VCaP (cell line): Measurements from ENCODE around the gene GLIS1.
"Not testable (repeated sequence)": the region's sequence is repeated elsewhere in the genome, so short reads cannot be mapped to it uniquely, and the experiment has no call there.

Experiments
- H3K27ac ChIP-seq: fragments of 450-650 bp; 2 replicates; pipeline ENCODE4 v1.5.1; 2017
- TF ChIP-seq, protein P1 (sequence below): fragments of 450-650 bp; conservative IDR thresholded peaks from 2 replicates; pipeline ENCODE4 v1.5.1; 2017; ENCODE audit warnings: mild to moderate bottlenecking, moderate library complexity

The GLIS1 gene

DNA sequence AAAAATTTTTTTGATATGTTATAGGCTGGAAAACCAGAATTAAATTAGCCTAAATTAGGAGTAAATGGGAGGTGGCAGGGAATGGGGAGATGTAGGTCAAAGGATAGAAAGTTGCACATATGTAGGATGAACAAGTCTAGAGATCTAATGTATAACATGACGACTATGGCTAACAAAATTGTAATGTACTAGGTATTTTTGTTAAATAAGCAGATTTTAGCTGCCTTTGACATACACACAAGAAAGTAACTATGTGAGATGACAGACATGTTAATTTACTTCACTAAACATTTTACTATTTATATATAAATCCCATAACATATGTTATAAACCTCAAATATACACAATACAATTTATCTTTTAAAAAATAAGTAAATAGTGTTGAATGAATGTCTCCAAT lies 30.2 kb upstream of the GLIS1 start:
- TF ChIP-seq, protein P1, sequence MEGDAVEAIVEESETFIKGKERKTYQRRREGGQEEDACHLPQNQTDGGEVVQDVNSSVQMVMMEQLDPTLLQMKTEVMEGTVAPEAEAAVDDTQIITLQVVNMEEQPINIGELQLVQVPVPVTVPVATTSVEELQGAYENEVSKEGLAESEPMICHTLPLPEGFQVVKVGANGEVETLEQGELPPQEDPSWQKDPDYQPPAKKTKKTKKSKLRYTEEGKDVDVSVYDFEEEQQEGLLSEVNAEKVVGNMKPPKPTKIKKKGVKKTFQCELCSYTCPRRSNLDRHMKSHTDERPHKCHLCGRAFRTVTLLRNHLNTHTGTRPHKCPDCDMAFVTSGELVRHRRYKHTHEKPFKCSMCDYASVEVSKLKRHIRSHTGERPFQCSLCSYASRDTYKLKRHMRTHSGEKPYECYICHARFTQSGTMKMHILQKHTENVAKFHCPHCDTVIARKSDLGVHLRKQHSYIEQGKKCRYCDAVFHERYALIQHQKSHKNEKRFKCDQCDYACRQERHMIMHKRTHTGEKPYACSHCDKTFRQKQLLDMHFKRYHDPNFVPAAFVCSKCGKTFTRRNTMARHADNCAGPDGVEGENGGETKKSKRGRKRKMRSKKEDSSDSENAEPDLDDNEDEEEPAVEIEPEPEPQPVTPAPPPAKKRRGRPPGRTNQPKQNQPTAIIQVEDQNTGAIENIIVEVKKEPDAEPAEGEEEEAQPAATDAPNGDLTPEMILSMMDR, result no peak
- H3K27ac ChIP-seq, result no peak overlapping the region

DNA sequence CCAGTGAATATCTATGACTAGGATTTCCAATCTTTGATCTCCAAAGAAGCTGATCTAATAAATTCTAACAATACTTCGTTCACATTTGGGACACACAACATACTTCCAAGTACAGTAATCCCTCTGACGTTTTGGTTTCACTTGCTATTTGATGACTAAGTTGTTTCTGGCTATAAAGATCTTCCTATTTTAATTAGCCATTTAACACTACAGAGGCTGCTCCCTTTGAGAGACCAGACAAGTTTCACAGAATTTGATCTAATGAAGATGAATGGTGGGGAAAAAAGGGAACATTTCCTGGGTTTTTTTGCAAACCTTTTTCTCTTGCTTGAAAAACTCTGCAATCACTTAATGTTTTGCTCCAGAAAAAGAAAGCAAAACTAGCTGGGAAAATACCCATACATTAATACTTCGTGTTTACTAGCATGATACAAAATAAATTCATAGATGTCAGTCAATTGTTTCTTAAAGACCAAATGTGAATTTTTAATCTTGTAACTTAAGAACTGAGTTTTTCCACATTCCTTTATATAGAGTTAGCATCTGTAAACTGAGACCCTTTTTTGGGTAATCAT lies 28.0 kb upstream of the GLIS1 start:
- TF ChIP-seq, protein P1, result no peak

DNA sequence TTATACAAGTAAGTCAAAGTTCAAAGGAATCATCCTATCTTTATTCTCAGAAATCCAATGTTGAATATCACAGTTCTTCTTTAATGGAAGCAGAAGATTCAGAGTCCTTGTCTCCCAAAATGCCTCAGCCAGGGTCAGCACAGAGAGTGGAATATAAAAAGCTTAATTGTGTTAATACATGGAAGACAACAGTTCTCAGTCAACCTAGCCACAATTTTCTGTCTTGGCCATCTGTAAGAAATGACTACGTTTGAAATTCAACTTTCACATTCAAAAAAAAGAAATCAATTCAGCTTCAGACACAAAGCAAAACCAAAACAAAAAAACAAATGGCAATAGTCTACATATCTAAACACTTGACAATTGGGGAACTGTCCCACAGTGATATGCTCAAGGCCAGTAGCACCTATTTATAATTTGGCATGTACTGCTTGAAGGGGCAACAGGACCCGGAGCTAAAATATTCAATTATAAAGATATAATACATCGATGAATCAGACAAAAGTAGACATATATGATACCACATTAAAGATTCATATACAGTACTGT lies 27.3 kb upstream of the GLIS1 start:
- H3K27ac ChIP-seq, result peak overlapping the region; percentile 11; the same call in 1 of the 2 replicates

More for the DNA sequence above, 28.0 kb upstream of the GLIS1 start:
- no peak overlapping the region for H3K27ac ChIP-seq

DNA sequence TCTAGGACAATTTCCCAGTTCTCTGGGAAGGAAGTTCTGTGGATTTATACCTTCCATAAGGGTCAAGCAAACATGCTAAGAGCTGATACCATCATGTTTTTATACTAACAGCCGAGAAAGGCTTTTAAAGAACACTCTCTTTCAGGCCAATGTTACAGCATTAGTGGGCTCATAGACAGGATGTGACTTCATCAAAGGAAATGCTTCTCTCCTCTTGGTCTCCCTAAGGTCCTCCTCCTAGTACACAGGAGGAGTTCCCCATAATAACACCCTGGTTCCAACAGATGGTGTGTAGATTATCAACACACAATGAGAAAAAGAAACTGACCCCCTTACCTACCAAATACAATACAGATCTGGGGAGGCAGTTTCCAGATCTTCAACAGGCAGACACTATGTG lies 26.7 kb upstream of the GLIS1 start:
- TF ChIP-seq, protein P1, result no peak
- peak overlapping the region; percentile 11; the same call in 1 of the 2 replicates for H3K27ac ChIP-seq

More for the DNA sequence above, 27.3 kb upstream of the GLIS1 start:
- TF ChIP-seq, protein P1, result no peak

DNA sequence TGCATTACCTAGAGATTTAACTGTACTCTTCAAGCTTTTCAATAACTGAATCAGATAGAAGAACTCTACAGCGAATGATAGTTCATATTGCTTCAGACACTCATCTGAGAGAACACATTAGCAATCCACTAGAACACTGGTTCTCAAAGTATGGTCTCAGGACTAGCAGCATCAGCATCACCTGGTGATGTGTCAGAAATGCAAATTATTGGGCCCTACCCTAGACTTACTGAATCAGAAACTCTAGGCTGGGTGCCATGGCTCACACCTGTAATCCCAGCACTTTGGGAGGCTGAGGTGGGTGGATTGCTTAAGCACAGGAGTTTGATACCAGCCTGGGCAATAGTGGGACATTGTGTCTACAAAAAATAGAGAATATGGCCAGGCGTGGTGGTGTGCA lies 24.9 kb upstream of the GLIS1 start:
- TF ChIP-seq, protein P1, result no peak
- no peak overlapping the region for H3K27ac ChIP-seq

DNA sequence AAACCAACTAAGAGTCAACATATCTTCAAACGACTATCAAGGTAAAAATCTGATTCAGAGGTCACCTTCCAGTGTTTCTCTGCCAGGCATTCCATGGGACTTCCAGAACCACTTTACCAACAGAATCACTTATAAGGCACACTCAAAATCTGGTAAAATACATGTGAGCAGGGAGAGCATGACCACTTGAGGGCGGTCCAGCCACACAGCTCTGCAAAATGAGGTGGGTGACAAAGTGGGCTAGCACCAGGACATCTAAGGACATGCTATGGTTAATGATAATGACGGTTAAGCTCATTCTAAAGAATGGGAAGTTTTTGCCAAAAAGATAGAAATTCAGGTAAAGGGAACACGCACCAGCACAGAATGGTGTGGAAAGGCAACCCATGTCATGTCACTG lies 24.5 kb upstream of the GLIS1 start:
- TF ChIP-seq, protein P1, result no peak
- no peak overlapping the region for H3K27ac ChIP-seq

DNA sequence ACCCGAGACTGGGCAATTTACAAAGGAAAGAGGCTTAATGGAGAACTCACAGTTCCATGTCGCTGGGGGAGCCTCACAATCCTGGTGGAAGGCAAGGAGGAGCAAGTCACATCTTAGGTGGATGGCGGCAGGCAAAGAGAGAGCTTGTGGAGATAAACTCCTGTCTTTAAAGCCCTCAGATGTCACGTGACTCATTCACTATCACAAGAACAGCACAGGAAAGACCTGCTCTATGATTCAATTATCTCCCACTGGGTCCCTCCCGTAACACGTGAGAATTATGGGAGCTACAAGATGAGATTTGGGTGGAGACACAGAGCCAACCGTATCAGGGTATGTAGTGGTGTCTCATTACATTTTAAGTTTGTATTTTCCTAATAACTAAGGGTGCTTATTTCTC lies 21.5 kb upstream of the GLIS1 start:
- not testable (repeated sequence) for H3K27ac ChIP-seq

DNA sequence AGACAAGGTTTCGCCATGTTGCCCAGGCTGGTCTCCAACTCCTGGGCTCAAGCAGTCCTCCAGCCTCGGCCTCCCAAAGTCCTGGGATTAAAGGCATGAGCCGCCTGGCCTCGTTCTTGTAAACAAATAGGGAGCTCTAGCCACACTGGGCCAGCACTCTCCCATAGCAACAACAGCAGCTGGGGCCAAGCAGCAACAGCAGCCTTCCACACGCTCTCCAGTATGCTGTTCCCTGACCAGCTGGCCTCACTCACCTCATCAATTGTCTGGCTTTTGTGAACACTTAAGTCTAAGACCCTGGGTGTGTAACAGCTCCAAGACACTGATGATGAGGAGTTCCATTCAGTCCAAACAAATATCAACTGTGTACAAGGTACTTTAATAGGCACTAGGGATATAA lies 16.9 kb upstream of the GLIS1 start:
- TF ChIP-seq, protein P1, result no peak
- H3K27ac ChIP-seq, result no peak overlapping the region
